SU-DHL-6 (cell line): ENCODE measurements around the gene KCNF1.

ENCODE experiments used
- H2AFZ ChIP-seq: fragments of 200-600 bp; sonication (generic); 2 replicates; pipeline ENCODE4 v1.6.1; 2014; ENCODE audit warnings: low read depth, mild to moderate bottlenecking, moderate library complexity, mixed read lengths, antibody characterized with exemption, low read length; ENCODE audit not compliant: severe bottlenecking
- H3F3A ChIP-seq: fragments of 200-600 bp; shearing (Covaris generic); 2 replicates; pipeline ENCODE4 v1.6.0; 2016; ENCODE audit warnings: antibody characterized with exemption, mild to moderate bottlenecking; ENCODE audit not compliant: insufficient read depth
- H3K27ac ChIP-seq: fragments of 200-600 bp; sonication (generic); 2 replicates; pipeline ENCODE4 v1.5.1; 2016; ENCODE audit warnings: low read depth, mild to moderate bottlenecking, low read length, moderate library complexity, mixed read lengths
- H3K27me3 ChIP-seq: fragments of 200-600 bp; sonication (generic), shearing (Covaris generic); 2 replicates; pipeline ENCODE4 v1.6.0; 2014; ENCODE audit warnings: mild to moderate bottlenecking, low read length
- H3K36me3 ChIP-seq: fragments of 200-600 bp; sonication (generic); 2 replicates; pipeline ENCODE4 v1.6.1; 2014; ENCODE audit warnings: mild to moderate bottlenecking, low read length, mixed read lengths
- H3K4me2 ChIP-seq: fragments of 300-600, 200-600 bp; shearing (Covaris generic), sonication (generic); 2 replicates; pipeline ENCODE4 v1.6.0; 2014; ENCODE audit warnings: low read length, low read depth, mild to moderate bottlenecking; ENCODE audit not compliant: poor library complexity, severe bottlenecking
- H3K4me3 ChIP-seq: fragments of 200-600 bp; sonication (generic); 2 replicates; pipeline ENCODE4 v1.5.1; 2014; ENCODE audit warnings: antibody characterized with exemption, low read length, mild to moderate bottlenecking, mixed read lengths; ENCODE audit not compliant: insufficient read depth, poor library complexity, severe bottlenecking
- H3K79me2 ChIP-seq: fragments of 200-600 bp; sonication (generic); 2 replicates; pipeline ENCODE4 v1.6.1; 2014; ENCODE audit warnings: mild to moderate bottlenecking, low read length, moderate library complexity; ENCODE audit not compliant: insufficient read depth
- H3K9ac ChIP-seq: fragments of 200-600 bp; sonication (generic); 2 replicates; pipeline ENCODE4 v1.7.0; 2014; ENCODE audit warnings: mild to moderate bottlenecking, low read length
- H3K9me2 ChIP-seq: fragments of 200-600 bp; sonication (generic); replicated peaks from 2 replicates; pipeline ENCODE4 v1.6.1; 2014; ENCODE audit warnings: low read length; ENCODE audit not compliant: insufficient read depth
- H3K9me3 ChIP-seq: fragments of 200-600 bp; sonication (generic); 2 replicates; pipeline ENCODE4 v1.6.1; 2014; ENCODE audit warnings: low read length, mixed read lengths; ENCODE audit not compliant: insufficient read depth
- H4K20me1 ChIP-seq: fragments of 200-600 bp; sonication (generic); 2 replicates; pipeline ENCODE4 v1.6.1; 2014; ENCODE audit warnings: low read depth, mild to moderate bottlenecking, antibody characterized with exemption, low read length, moderate library complexity, mixed read lengths
- CTCF ChIP-seq: fragments of 200-600 bp; sonication (generic); IDR thresholded peaks from one replicate; pipeline ENCODE4 v1.5.1; 2017; ENCODE audit warnings: antibody characterized with exemption, mild to moderate bottlenecking, low read length, moderate library complexity; ENCODE audit not compliant: insufficient read depth, poor library complexity, severe bottlenecking
- EZH2phosphoT487 ChIP-seq: fragments of 200-600 bp; sonication (generic), shearing (Covaris generic); conservative IDR thresholded peaks from 2 replicates; pipeline ENCODE4 v1.6.1; 2018; ENCODE audit warnings: mild to moderate bottlenecking, antibody characterized with exemption, low read length, moderate library complexity, mixed read lengths

The KCNF1 gene

GRCh38 chr2:10947446-10948187 is 35.9 kb downstream of the KCNF1 start:
- no peaks in the 10 kb centered on the region for H3F3A ChIP-seq
- H3K27ac ChIP-seq: no peak overlapping the region
- no peaks in the 10 kb centered on the region for H4K20me1 ChIP-seq
- no peaks in the 10 kb centered on the region for H3K36me3 ChIP-seq
- no peaks in the 10 kb centered on the region for H3K27me3 ChIP-seq
- TF ChIP-seq EZH2phosphoT487 (no peak), CTCF (no peak)
- H3K9ac ChIP-seq: no peak overlapping the region
- no peaks in the 10 kb centered on the region for H3K79me2 ChIP-seq
- H3K9me3 ChIP-seq: no peaks in the 10 kb centered on the region
- H3K4me2 ChIP-seq: no peak overlapping the region
- H3K9me2 ChIP-seq: no peaks in the 10 kb centered on the region
- H2AFZ ChIP-seq: no peak overlapping the region
- H3K4me3 ChIP-seq: no peak overlapping the region

- no peaks in the 10 kb centered on the region for H3K9me2 ChIP-seq
- no peaks in the 10 kb centered on the region for H4K20me1 ChIP-seq
- H3K9ac ChIP-seq: no peak overlapping the region
- no peak overlapping the region for H2AFZ ChIP-seq
- H3K79me2 ChIP-seq: no peaks in the 10 kb centered on the region
- H3K4me3 ChIP-seq: no peak overlapping the region
- no peaks in the 10 kb centered on the region for H3F3A ChIP-seq
- TF ChIP-seq CTCF: no peak
- no peak for TF ChIP-seq EZH2phosphoT487
- no peak overlapping the region for H3K4me2 ChIP-seq
- H3K27ac ChIP-seq: no peak overlapping the region
- peaks cover under 1% of the 10 kb centered on the region; the same call in 1 of the 2 replicates for H3K9me3 ChIP-seq
- H3K36me3 ChIP-seq: no peaks in the 10 kb centered on the region
- H3K27me3 ChIP-seq: no peaks in the 10 kb centered on the region
These were observed 36.4 kb downstream of the KCNF1 start for GRCh38 chr2:10948188-10948564.

GRCh38 chr2:10948606-10949230 is 37.0 kb downstream of the KCNF1 start:
- Histone ChIP-seq H4K20me1 (no peaks in the 10 kb centered on the region), H3F3A (no peaks in the 10 kb centered on the region), H3K79me2 (no peaks in the 10 kb centered on the region), H3K27ac (no peak overlapping the region), H3K36me3 (no peaks in the 10 kb centered on the region), H3K4me2 (no peak overlapping the region), H3K27me3 (no peaks in the 10 kb centered on the region), H3K9me2 (no peaks in the 10 kb centered on the region), H3K9ac (no peak overlapping the region), H3K9me3 (peaks cover 4% of the 10 kb centered on the region; the same call in 1 of the 2 replicates), H2AFZ (no peak overlapping the region), H3K4me3 (no peak overlapping the region)
- TF ChIP-seq CTCF: no peak
- no peak for TF ChIP-seq EZH2phosphoT487
